Glutamatergic neuron (in vitro differentiated cells): ENCODE results near the gene ROR2. TPM values are rescaled to one million over a fixed set of nuclear protein-coding genes. Genes with fewer than 3 reads are reported as not detected.

Source experiments
- DNase-seq: peaks from one replicate; pipeline ENCODE4 v3.0.0; 2022
- H3K27ac Mint-ChIP-seq: one replicate; pipeline ENCODE4 v1.8.0; 2020; ENCODE audit warnings: mild to moderate bottlenecking, mixed read lengths, inconsistent platforms; ENCODE audit not compliant: unreplicated experiment
- H3K27me3 Mint-ChIP-seq: one replicate; pipeline ENCODE4 v1.8.0; 2020; ENCODE audit warnings: mild to moderate bottlenecking, moderate library complexity, mixed read lengths, inconsistent platforms; ENCODE audit not compliant: unreplicated experiment
- H3K36me3 Mint-ChIP-seq: one replicate; pipeline ENCODE4 v1.8.0; 2020; ENCODE audit warnings: mild to moderate bottlenecking, mixed read lengths, inconsistent platforms; ENCODE audit not compliant: unreplicated experiment
- H3K4me1 Mint-ChIP-seq: one replicate; pipeline ENCODE4 v1.8.0; 2020; ENCODE audit warnings: mild to moderate bottlenecking, low read depth, mixed read lengths, inconsistent platforms; ENCODE audit not compliant: unreplicated experiment
- H3K4me3 Mint-ChIP-seq: one replicate; pipeline ENCODE4 v1.8.0; 2020; ENCODE audit warnings: mild to moderate bottlenecking, mixed read lengths, inconsistent platforms; ENCODE audit not compliant: unreplicated experiment
- H3K9me3 Mint-ChIP-seq: one replicate; pipeline ENCODE4 v1.8.0; 2020; ENCODE audit warnings: mild to moderate bottlenecking, moderate library complexity, mixed read lengths, inconsistent platforms; ENCODE audit not compliant: unreplicated experiment
- CTCF ChIP-seq: fragments of 200-600 bp; sonication (generic); IDR thresholded peaks from one replicate; pipeline ENCODE4 v1.5.0; 2021; ENCODE audit not compliant: partially characterized antibody, unreplicated experiment
- total RNA-seq: library from RNA; stranded (reverse); fragmentation: NEBNext Ultra II Directional; extraction: Animal tissue kit (Norgen Biotek cat#: 25700); gene quantifications from one replicate; pipeline ENCODE4 v1.2.1, GENCODE V29; 2021; ENCODE audit not compliant: unreplicated experiment

ROR2 gene
- total RNA-seq, 1 donor from 2014 or later: 51.1 TPM

GRCh38 chr9:91889161-91889911 lies 60.7 kb downstream of the ROR2 start:
- no peak for TF ChIP-seq CTCF
- peaks cover 4% of the 10 kb centered on the region for H3K9me3 Mint-ChIP-seq
- peaks cover 5% of the 10 kb centered on the region for H3K27me3 Mint-ChIP-seq
- H3K4me3 Mint-ChIP-seq: no peak overlapping the region
- peaks cover 16% of the 10 kb centered on the region for H3K4me1 Mint-ChIP-seq
- H3K27ac Mint-ChIP-seq: no peak overlapping the region
- peaks cover 5% of the 10 kb centered on the region for H3K36me3 Mint-ChIP-seq
- no peak for DNase-seq

- Mint-ChIP-seq H3K4me1 (peaks cover 22% of the 10 kb centered on the region), H3K27ac (no peak overlapping the region), H3K36me3 (peaks cover 3% of the 10 kb centered on the region), H3K4me3 (no peak overlapping the region), H3K27me3 (peaks cover 4% of the 10 kb centered on the region), H3K9me3 (peaks cover 3% of the 10 kb centered on the region)
- no peak for DNase-seq
- no peak for TF ChIP-seq CTCF
These were observed 63.5 kb downstream of the ROR2 start for GRCh38 chr9:91886414-91887076.

- TF ChIP-seq CTCF: no peak
- DNase-seq: no peak
- peaks cover 4% of the 10 kb centered on the region for H3K27me3 Mint-ChIP-seq
- peaks cover 23% of the 10 kb centered on the region for H3K4me1 Mint-ChIP-seq
- peaks cover 4% of the 10 kb centered on the region for H3K9me3 Mint-ChIP-seq
- H3K4me3 Mint-ChIP-seq: no peak overlapping the region
- H3K27ac Mint-ChIP-seq: peak overlapping the region; percentile 62
- H3K36me3 Mint-ChIP-seq: peaks cover 3% of the 10 kb centered on the region
These were observed 64.1 kb downstream of the ROR2 start for GRCh38 chr9:91885746-91886413.

GRCh38 chr9:91884696-91885687 lies 65.0 kb downstream of the ROR2 start:
- Mint-ChIP-seq H3K4me1 (peaks cover 28% of the 10 kb centered on the region), H3K27me3 (peaks cover 4% of the 10 kb centered on the region), H3K27ac (peak overlapping the region; percentile 62), H3K9me3 (peaks cover 4% of the 10 kb centered on the region), H3K4me3 (no peak overlapping the region), H3K36me3 (peaks cover 3% of the 10 kb centered on the region)
- no peak for DNase-seq
- TF ChIP-seq CTCF: no peak
